ENCODE data around the gene GALNT9.

DNA sequence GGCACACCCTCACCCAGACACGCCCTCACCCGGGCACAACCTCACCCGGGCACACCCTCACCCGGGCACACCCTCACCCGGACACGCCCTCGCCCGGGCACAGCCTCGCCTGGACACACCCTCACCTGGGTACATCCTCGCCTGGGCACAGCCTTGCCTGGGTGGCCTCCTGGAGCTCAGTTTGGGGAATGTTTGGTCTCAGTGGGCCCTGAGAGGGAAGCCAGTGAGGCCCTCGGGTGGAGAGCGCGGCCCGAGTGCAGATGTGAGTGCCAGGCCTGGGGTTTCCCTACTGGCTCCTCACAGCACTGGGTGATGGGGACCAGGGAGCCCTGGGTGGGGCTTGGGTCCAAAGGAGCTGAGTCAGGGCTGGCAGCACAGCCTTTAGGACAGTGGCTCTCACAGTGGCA, 23.8 kb downstream of the GALNT9 start:
- TF ChIP-seq, protein P1, sequence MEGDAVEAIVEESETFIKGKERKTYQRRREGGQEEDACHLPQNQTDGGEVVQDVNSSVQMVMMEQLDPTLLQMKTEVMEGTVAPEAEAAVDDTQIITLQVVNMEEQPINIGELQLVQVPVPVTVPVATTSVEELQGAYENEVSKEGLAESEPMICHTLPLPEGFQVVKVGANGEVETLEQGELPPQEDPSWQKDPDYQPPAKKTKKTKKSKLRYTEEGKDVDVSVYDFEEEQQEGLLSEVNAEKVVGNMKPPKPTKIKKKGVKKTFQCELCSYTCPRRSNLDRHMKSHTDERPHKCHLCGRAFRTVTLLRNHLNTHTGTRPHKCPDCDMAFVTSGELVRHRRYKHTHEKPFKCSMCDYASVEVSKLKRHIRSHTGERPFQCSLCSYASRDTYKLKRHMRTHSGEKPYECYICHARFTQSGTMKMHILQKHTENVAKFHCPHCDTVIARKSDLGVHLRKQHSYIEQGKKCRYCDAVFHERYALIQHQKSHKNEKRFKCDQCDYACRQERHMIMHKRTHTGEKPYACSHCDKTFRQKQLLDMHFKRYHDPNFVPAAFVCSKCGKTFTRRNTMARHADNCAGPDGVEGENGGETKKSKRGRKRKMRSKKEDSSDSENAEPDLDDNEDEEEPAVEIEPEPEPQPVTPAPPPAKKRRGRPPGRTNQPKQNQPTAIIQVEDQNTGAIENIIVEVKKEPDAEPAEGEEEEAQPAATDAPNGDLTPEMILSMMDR (IDR thresholded peaks at IDR 0.05; ENCODE audit: poor library complexity): no peak
- TF ChIP-seq EZH2 (IDR thresholded peaks at IDR 0.05; ENCODE audit: borderline replicate concordance): no peak

Measured in hepatocyte (in vitro differentiated cells).